Sigmoid colon (tissue), 4 donors: Measurements from ENCODE around the gene C16orf87.

ENCODE experiments used
- CTCF ChIP-seq, 4 experiments: fragments of 450-650 bp in 3 of 4; fragments of 200-600 bp in 1 of 4; IDR thresholded peaks; one replicate each; pipeline ENCODE4 v1.5.1; 2016 to 2019; ENCODE audit warnings: antibody characterized with exemption in 4 of 4, mild to moderate bottlenecking in 3 of 4, moderate library complexity in 2 of 4
- EP300 ChIP-seq, 4 donors: sonication (generic); formaldehyde crosslinking; IDR thresholded peaks; one replicate each; pipeline ENCODE4 v1.6.1; 2017; ENCODE audit warnings: antibody characterized with exemption in 4 of 4
- POLR2A ChIP-seq, 2 donors: fragments of 450-650 bp; IDR thresholded peaks; one replicate each; pipeline ENCODE4 v1.6.1; 2016; ENCODE audit warnings: antibody characterized with exemption in 2 of 2, mild to moderate bottlenecking in 2 of 2, moderate library complexity in 2 of 2
- POLR2AphosphoS5 ChIP-seq, 4 donors: sonication (generic); formaldehyde crosslinking; IDR thresholded peaks; one replicate each; pipeline ENCODE4 v1.6.1; 2017; ENCODE audit warnings: antibody characterized with exemption in 4 of 4

GRCh38 chr16:46813611-46814010 lies 17.4 kb downstream of the C16orf87 start:
- TF ChIP-seq CTCF (IDR thresholded peaks at IDR 0.05), result no peak
- no peak for TF ChIP-seq POLR2A (IDR thresholded peaks at IDR 0.05)
- TF ChIP-seq POLR2AphosphoS5 (IDR thresholded peaks at IDR 0.05), result no peak
- TF ChIP-seq EP300 (IDR thresholded peaks at IDR 0.05), result no peak
